Breast epithelium (tissue), 4 donors: ENCODE results near the gene GLT8D2. TPM values are rescaled to one million over a fixed set of nuclear protein-coding genes. Genes with fewer than 3 reads are reported as not detected.

Experiments used
- DNase-seq, 2 donors: peaks; one replicate each; pipeline ENCODE4 v3.0.0-alpha.2; 2019; ENCODE audit warnings: low spot score in 2 of 2
- H3K27ac ChIP-seq, 2 donors: fragments of 200-600 bp; sonication (generic) in 1 of 2; one replicate each; pipeline ENCODE4 v1.5.1; 2016 to 2019; ENCODE audit warnings: mild to moderate bottlenecking in 1 of 2
- H3K27me3 ChIP-seq, 2 donors: fragments of 200-600 bp; sonication (generic) in 1 of 2; one replicate each; pipeline versions ENCODE4 v1.5.1 to v1.6.0; 2017 to 2019; ENCODE audit warnings: control low read depth in 1 of 2, mild to moderate bottlenecking in 1 of 2
- H3K36me3 ChIP-seq: fragments of 200-600 bp; one replicate; pipeline ENCODE4 v1.5.1; 2019
- H3K4me1 ChIP-seq, 2 donors: fragments of 200-600 bp; sonication (generic); one replicate each; pipeline ENCODE4 v1.5.1; 2016 to 2019; ENCODE audit warnings: control low read depth in 1 of 2
- H3K4me3 ChIP-seq, 3 donors: fragments of 200-600 bp; sonication (generic); 1 replicate in 2 of 3; 2 replicates in 1 of 3; pipeline ENCODE4 v1.5.1; 2016 to 2019; ENCODE audit warnings: mild to moderate bottlenecking in 3 of 3, moderate library complexity in 2 of 3
- H3K9me3 ChIP-seq, 2 donors: fragments of 200-600 bp; sonication (generic) in 1 of 2; one replicate each; pipeline ENCODE4 v1.5.1; 2016 to 2019; ENCODE audit warnings: control low read depth in 1 of 2
- CTCF ChIP-seq, 3 donors: fragments of 450-650 bp; IDR thresholded peaks; one replicate each; pipeline ENCODE4 v1.5.1; 2016 to 2017; ENCODE audit warnings: antibody characterized with exemption in 3 of 3, mild to moderate bottlenecking in 3 of 3, moderate library complexity in 3 of 3
- POLR2A ChIP-seq: fragments of 450-650 bp; IDR thresholded peaks from one replicate; pipeline ENCODE4 v1.6.1; 2016; ENCODE audit warnings: antibody characterized with exemption, mild to moderate bottlenecking, moderate library complexity
- POLR2AphosphoS5 ChIP-seq, 3 donors: sonication (generic); formaldehyde crosslinking; IDR thresholded peaks; one replicate each; pipeline ENCODE4 v1.6.1; 2017; ENCODE audit warnings: antibody characterized with exemption in 3 of 3
- intact Hi-C: fragments of 100-400 bp; cut with DNase I; formaldehyde crosslinking; loops from one replicate; pipeline ENCODE4 v1.15.1; 2023; ENCODE audit warnings: low total_unique reads
- total RNA-seq, 3 donors: library from RNA; depleted of rRNA; stranded (reverse); fragments of >200 nt; gene quantifications; one replicate each; pipeline ENCODE4 v1.1.0, GENCODE V29; 2016

The GLT8D2 gene
- total RNA-seq, 3 donors from 2014 or later, result 8.6 to 20.8 (median 16.1) TPM

DNA sequence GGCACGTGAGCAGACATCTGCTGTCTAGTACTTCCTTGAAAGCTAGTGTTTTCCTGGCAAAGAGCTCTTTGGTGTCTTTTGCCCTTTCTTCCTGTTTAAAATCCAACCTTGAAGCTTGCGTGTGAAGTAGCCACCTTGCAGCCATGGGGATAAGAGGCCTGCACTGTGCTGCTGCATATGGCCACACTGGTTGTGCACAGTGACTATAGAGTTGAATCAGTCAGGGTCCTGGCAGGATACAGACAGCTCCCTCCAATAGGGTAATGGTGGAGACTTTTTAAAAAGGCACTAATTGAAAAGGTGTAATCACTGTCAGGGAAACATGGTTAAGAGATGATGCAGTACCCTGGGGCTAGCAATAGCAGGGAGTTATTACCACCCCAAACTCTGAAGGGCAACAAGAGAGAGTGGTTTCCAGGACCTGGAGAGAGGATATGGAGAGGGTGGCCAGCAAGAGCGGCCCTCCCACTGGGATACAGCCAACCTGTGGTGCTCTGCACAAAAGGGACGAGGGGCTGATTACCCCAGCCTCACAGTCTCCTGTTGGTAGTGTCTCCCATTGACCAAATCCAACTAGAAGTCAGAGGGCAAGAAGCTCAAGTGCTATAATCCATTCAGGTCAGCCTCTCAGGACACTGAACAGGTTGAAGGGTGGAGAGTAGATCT, 4.8 kb upstream of the GLT8D2 start:
- no peak overlapping the region for H3K27ac ChIP-seq
- intact Hi-C loops, result no loop called here
- H3K4me3 ChIP-seq, result no peak overlapping the region
- no peaks in the 10 kb centered on the region for H3K9me3 ChIP-seq
- DNase-seq, result no peak
- no peaks in the 10 kb centered on the region for H3K27me3 ChIP-seq
- peaks cover 0 to 6% of the 10 kb centered on the region in 2 donors for H3K4me1 ChIP-seq
- no peaks in the 10 kb centered on the region for H3K36me3 ChIP-seq
- TF ChIP-seq POLR2AphosphoS5 (IDR thresholded peaks at IDR 0.05), result no peak
- no peak for TF ChIP-seq CTCF (IDR thresholded peaks at IDR 0.05)
- TF ChIP-seq POLR2A, result no peak

- DNase-seq, result no peak
- H3K9me3 ChIP-seq, result no peaks in the 10 kb centered on the region
- intact Hi-C loops, result no loop called here
- H3K27me3 ChIP-seq, result no peaks in the 10 kb centered on the region
- TF ChIP-seq POLR2A, result no peak
- TF ChIP-seq CTCF (IDR thresholded peaks at IDR 0.05), result no peak
- TF ChIP-seq POLR2AphosphoS5 (IDR thresholded peaks at IDR 0.05), result no peak
- H3K36me3 ChIP-seq, result no peaks in the 10 kb centered on the region
- H3K4me3 ChIP-seq, result peak overlapping the region; percentile 39 to 73 (median 54)
- H3K4me1 ChIP-seq, result peaks cover 0 to 6% of the 10 kb centered on the region in 2 donors
- peak overlapping the region; percentile 63 to 87 for H3K27ac ChIP-seq
These were observed 449 bp upstream of the GLT8D2 start for GRCh38 chr12:104050436-104050835.

- no peak for TF ChIP-seq POLR2A
- TF ChIP-seq CTCF (IDR thresholded peaks at IDR 0.05), result no peak
- no peak for TF ChIP-seq POLR2AphosphoS5 (IDR thresholded peaks at IDR 0.05)
- Histone ChIP-seq H3K4me3 (peak overlapping the region; percentile 39 to 73 (median 54)), H3K9me3 (no peaks in the 10 kb centered on the region), H3K36me3 (no peaks in the 10 kb centered on the region), H3K27me3 (no peaks in the 10 kb centered on the region), H3K27ac (peak overlapping the region; percentile 63 to 87), H3K4me1 (peaks cover 0 to 11% of the 10 kb centered on the region in 2 donors)
- no peak for DNase-seq
- intact Hi-C loops, result no loop called here
These were observed 597 bp downstream of the GLT8D2 start for GRCh38 chr12:104049278-104049902.

DNA sequence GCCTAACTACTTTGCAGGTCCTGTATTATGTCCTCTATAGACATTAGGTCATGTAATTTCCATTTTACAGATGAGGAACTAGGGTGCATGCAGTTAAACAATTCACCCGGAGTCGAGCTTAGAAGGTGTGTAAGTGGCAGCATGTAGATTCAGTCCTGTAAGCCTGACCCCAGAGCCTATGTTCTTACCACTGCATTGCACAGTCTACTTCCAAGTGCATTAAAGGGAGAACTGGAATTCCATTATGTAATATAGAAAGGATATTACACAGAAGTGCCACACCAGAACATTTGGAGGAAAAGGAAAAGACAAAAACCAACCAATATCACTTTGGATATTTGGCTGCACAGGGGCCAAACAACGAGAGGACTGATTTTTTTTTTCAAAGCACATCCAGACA, 1.2 kb downstream of the GLT8D2 start:
- Histone ChIP-seq H3K36me3 (no peaks in the 10 kb centered on the region), H3K27me3 (no peaks in the 10 kb centered on the region), H3K4me1 (peaks cover 0 to 11% of the 10 kb centered on the region in 2 donors), H3K27ac (peak overlapping the region; percentile 23 to 87), H3K4me3 (peak overlapping the region in 2 of 3 donors; percentile 54 to 73), H3K9me3 (no peaks in the 10 kb centered on the region)
- intact Hi-C loops, result no loop called here
- no peak for DNase-seq
- no peak for TF ChIP-seq POLR2AphosphoS5 (IDR thresholded peaks at IDR 0.05)
- TF ChIP-seq CTCF (IDR thresholded peaks at IDR 0.05), result no peak
- TF ChIP-seq POLR2A, result no peak

- H3K9me3 ChIP-seq, result no peaks in the 10 kb centered on the region
- TF ChIP-seq POLR2A (no peak), POLR2AphosphoS5 (IDR thresholded peaks at IDR 0.05) (no peak), CTCF (IDR thresholded peaks at IDR 0.05) (no peak)
- intact Hi-C loops, result no loop called here
- H3K4me3 ChIP-seq, result peak overlapping the region in 2 of 3 donors; percentile 54 to 73
- no peak for DNase-seq
- H3K4me1 ChIP-seq, result peaks cover 0 to 11% of the 10 kb centered on the region in 2 donors
- peak overlapping the region; percentile 23 to 40 for H3K27ac ChIP-seq
- H3K27me3 ChIP-seq, result no peaks in the 10 kb centered on the region
- no peaks in the 10 kb centered on the region for H3K36me3 ChIP-seq
These were observed 1.8 kb downstream of the GLT8D2 start for GRCh38 chr12:104048162-104048561.
